Epithelial cell of proximal tubule (primary cell): Measurements from ENCODE around the gene FBXO36. TPM values are rescaled to one million over a fixed set of nuclear protein-coding genes. Genes with fewer than 3 reads are reported as not detected.

Source experiments
- DNase-seq: peaks from one replicate; pipeline ENCODE4 v3.0.0-alpha.2; 2011; ENCODE audit warnings: low read depth
- H3K4me3 ChIP-seq: 2 replicates; pipeline ENCODE4 v1.5.1; 2011; ENCODE audit warnings: low read depth, mild to moderate bottlenecking, low read length
- CTCF ChIP-seq: conservative IDR thresholded peaks from 2 replicates; pipeline ENCODE4 v1.5.1; 2012; ENCODE audit warnings: low read depth, mild to moderate bottlenecking, low read length
- total RNA-seq: library from RNA; depleted of rRNA; stranded (reverse); fragments of >200 nt; gene quantifications from 2 replicates; pipeline ENCODE4 v1.2.3, GENCODE V29; 2015

The FBXO36 gene
- total RNA-seq, 1 donor from 2014 or later, result 1.8 TPM

- no peak for TF ChIP-seq CTCF
- no peak for DNase-seq
- H3K4me3 ChIP-seq, result no peak overlapping the region
Observed at GRCh38 chr2:230012267-230012884, 90.1 kb downstream of the FBXO36 start.

DNA sequence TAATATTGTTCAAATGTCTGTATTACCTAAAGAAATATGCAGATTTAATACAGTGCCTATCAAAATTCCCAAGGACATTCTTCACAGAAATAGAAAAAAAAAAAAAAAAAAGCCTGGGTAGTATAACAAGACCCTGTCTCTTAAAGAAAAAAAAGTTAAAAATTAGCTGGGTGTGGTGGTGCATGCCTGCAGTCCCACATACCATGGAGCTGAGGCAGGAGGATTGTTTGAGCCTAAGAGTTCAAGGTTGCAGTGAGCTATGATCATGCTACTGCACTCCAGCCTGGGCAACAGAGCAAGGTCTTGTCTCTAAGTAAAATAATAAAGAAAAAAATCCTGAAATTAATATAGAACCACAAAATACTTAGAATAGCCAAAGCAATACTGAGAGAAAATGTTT lies 94.5 kb downstream of the FBXO36 start:
- H3K4me3 ChIP-seq, result no peak overlapping the region
- TF ChIP-seq CTCF, result no peak
- DNase-seq, result no peak

DNA sequence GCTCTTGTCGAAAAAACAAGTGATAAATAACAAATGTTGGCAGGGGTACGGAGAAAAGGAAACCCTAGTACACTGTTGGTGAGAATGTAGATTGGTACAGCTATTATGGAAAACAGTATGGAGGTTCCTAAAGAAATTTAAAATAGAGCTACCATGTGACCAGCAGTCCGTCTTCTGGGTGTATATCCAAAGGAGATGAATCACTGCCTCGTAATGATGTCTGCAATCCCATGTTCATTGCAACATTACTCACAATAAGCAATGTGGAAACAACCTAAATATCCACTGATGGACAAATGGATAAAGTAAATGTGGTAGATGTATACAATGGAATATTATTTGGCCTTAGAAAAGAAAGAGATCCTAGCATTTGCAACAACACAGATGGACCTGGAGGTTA lies 95.8 kb downstream of the FBXO36 start:
- H3K4me3 ChIP-seq, result no peak overlapping the region
- no peak for DNase-seq
- no peak for TF ChIP-seq CTCF

GRCh38 chr2:230019742-230020141 lies 97.4 kb downstream of the FBXO36 start:
- no peak for DNase-seq
- no peak for TF ChIP-seq CTCF
- H3K4me3 ChIP-seq, result no peak overlapping the region

DNA sequence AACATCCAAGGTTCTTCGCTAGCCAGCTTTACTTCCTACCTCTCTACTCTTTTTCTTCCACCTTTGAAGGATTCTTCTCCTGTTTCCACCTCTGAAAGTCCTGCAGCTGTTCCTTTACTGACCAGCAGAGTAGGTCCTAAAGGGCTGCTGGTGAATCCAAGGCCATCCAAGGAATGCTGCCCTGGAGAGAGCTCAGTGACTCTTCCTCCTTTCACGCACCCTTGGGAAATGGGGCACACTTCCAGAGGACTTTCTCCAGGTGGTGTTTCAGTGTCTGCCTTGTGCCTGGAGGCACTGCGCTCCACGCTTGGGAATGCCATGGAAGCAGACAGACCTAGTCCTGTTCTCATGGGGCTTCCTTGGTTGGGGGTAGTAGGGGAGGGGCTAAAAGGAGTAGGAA lies 101.0 kb downstream of the FBXO36 start:
- no peak overlapping the region for H3K4me3 ChIP-seq
- TF ChIP-seq CTCF, result no peak
- DNase-seq, result no peak

DNA sequence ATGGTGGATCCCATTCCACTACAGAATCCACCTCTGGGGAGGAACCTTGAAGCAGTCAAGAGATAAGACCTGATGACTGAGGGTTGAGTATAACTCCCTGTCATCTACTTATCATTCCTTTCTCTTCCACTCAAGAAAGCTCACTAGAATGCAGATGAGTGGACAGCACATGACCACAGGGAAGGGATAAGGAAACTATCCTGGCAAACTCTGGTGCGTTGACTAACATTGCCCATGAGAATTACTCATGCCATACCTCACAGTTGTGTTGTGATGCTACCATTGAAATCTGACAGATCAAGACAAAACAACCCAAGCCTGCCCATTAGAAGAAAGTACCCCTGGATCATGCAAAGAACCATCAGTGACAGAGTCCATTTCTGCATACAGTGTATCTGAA lies 119.9 kb downstream of the FBXO36 start:
- DNase-seq, result no peak
- H3K4me3 ChIP-seq, result no peak overlapping the region
- TF ChIP-seq CTCF, result no peak

GRCh38 chr2:230043025-230043424 lies 120.7 kb downstream of the FBXO36 start:
- no peak for TF ChIP-seq CTCF
- no peak for DNase-seq
- H3K4me3 ChIP-seq, result no peak overlapping the region
